WTC11 (cell line): ENCODE results near the gene RABEPK.

Experiments
- FOXJ3 ChIP-seq: sonication (generic); formaldehyde crosslinking; IDR thresholded peaks from 2 replicates; pipeline ENCODE4 v1.9.0; 2021; ENCODE audit warnings: missing genetic modification reagents, mild to moderate bottlenecking, borderline replicate concordance
- ZNF423 ChIP-seq: fragments of 250-450 bp; sonication (Bioruptor Pico); IDR thresholded peaks from 2 replicates; pipeline ENCODE4 v2.1.2; 2022; ENCODE audit warnings: mild to moderate bottlenecking, moderate library complexity

DNA sequence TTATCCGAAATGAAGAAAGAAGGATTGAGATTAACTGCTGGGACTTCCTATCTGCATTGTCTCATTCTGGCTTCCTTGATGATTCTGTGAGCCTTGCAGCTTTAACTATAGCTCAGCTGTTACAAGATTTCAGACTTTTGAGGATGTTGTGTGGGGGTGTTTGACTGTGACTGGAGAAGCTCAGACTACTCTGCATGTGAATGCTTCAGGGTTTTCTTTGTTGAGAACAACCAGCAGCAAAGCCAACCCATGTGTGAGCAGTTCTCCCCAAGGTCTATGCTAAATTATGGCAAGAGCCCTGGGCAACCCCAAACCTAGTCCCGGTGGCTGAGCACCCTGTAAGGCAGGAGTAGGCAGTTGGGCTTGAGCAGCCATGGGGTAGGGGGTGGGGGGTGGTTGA, 48.6 kb upstream of the RABEPK start:
- no peak for TF ChIP-seq FOXJ3 (CRISPR knock-in tag)
- no peak for TF ChIP-seq ZNF423 (CRISPR knock-in tag)
